Cerebellar nuclear complex (tissue), 1 donor: ENCODE measurements around the gene TMEM178B.
"Not testable (repeated sequence)": the region's sequence is repeated elsewhere in the genome, so short reads cannot be mapped to it uniquely, and the experiment has no call there.

ENCODE experiments used
- DNase-seq, 2 experiments: peaks; one replicate each; lab custom pipeline; 2025; lab: John Stamatoyannopoulos, UW

Gene TMEM178B

DNA sequence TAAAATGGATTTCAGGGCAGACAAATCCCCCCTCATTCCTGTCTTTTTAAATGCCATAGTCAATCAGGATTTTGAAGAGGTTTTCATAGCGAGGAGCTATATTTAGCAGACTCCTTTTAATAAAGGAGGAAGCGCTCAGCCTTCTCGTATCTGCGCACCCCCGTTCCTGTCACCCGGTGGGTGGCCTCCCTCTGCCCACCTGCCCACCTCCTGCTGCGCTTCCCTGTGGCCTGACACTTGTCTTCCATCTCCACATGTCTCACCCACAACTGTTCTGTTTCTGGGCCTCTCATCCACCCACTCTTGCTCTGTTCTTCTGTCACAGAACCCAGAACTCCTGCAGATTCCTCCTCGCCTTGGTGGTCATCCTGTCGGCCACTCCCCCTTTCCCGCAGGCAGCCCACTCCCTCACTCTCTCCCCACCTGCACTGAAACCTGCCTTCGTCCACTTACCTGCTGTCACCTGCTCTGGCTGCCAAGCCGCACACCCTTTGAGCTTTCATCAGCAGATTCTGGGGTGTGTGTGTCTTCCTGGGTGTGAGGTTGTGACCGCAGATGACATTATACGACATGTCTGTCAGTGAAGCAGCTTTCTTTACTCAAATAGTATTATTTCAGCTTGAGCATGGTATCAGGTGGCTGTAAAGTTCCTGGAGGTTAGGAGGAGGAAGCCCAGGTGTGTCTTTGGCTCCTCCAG lies 313.8 kb downstream of the TMEM178B start:
- DNase-seq = no peak

DNA sequence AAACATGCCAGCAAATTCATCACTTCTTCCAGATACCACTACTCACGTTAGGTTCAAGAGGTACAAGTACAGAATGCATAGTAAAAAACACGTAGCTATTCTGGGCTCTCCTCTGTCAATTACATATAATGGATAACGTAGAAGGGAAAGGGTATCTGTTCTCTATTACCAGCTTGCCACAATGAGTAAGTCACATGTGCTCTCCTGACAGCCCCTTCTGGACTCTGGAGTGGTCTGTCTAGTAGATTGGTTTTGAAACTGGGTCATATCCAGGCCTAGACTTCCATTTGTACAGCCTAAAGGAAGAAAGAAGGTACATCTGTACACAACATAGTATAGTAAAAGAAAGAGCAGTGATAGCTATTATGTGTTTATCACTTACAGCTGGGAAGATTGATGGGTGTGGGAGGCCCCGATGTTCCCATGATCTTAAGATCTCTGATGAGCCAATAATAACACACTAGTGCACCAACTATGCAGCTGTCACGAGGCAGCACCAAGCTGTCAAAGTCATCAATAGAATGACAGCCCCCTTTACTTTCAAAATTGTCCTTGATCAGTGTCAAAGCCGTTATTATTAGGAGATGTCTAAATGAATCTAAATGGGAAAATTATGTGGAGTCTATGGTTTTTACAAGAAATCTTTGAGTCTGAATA lies 315.4 kb downstream of the TMEM178B start:
- no peak for DNase-seq

DNA sequence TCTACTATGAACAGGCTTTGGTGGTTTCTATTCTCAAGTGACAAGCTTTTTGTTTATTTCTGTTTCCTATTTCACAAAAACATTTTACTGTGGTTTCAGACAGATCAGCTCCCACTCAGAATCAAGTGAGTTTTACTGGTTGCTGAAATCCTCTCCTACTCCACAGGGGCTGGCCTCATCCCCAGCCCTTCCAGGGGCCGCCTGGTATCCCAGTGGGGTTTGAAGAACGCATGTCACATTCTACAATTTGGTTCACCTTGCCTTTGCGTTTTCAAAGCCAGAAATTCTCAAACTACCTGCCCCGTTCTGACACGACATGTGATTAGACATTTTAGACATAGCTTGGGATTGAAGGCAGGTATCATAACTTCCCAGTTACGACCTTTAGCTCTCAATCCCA lies 316.5 kb downstream of the TMEM178B start:
- DNase-seq = no peak

DNA sequence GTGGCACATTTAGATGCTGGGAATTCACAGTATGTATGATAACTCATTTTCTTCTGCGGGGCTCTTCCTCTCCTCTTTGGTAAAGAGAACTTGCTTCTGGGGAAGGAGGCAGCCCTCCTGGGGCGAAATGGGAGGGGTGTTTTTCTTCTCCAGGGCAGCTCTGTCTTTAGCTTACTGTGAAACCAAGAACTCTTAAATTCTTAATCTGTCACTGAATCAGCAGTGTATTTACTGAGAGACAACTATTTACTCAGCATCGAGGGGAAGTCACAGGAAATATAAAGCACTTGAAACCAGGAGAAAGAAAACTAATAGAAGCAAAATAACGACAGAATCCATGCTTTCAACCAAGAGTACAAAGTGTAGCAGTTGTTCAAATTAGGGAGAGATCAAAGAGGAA lies 319.2 kb downstream of the TMEM178B start:
- no peak for DNase-seq

DNA sequence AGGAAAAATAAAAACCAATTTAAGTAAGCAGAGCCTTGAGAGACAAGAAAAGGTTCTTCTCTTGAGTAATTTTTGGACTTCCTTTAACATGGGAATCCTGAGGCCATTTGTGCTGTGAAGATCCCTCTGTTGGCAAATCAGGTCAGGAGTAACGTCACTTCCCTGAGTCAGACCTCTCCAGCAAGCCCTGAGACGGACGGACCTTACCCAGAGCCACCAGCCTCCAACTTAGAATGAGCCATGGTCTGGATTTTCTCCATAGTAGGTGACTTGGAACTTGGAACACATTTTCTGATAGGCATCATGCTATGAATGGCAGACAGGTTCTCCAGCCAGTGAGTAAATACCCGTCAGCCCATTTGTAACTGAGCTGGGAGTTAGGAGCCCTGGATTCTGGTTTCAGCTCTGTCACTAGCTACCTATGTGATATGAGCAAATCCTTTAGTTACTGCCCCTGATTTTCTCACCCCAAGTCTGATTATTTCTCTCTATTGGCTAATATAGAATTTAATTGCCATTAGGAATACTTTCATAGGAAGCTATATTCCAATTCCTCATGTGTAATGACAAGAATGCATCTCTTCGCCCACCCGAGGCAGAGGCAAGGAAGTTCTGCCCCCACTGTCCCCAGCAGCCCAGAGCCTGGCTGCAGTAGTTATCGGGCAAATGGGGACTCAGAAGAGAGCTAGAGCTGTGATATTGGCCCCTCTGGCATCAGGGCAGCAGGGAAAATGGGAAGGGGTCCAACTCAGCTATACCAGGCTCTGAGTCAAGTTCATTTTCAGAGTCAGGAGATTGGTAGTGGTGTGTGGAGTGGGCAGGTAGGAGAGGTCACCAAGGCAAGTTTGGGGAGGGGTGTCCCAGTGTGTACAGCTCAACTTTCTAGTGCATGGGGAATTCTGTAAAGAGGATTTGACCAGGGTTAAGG lies 323.6 kb downstream of the TMEM178B start:
- no peak for DNase-seq

DNA sequence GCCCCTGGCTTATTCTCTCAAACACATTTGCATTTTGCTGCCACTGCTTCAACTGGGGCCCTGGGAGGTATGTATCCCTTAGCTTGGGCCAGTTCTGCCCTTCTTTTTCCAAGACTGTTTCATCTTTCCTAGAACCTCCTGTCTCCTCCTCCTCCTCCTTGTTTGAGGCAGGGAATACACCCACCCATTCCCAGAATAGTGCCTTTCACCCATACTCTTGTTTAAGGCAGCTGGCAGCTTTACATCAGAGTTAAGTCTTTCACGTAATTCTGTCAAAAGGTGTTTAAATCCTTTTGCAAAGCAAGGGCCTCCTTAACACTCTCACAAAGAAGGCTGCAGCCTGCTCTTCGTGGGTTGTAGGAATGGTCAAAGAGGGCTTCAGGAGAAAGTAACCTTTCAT lies 326.5 kb downstream of the TMEM178B start:
- DNase-seq = no peak

DNA sequence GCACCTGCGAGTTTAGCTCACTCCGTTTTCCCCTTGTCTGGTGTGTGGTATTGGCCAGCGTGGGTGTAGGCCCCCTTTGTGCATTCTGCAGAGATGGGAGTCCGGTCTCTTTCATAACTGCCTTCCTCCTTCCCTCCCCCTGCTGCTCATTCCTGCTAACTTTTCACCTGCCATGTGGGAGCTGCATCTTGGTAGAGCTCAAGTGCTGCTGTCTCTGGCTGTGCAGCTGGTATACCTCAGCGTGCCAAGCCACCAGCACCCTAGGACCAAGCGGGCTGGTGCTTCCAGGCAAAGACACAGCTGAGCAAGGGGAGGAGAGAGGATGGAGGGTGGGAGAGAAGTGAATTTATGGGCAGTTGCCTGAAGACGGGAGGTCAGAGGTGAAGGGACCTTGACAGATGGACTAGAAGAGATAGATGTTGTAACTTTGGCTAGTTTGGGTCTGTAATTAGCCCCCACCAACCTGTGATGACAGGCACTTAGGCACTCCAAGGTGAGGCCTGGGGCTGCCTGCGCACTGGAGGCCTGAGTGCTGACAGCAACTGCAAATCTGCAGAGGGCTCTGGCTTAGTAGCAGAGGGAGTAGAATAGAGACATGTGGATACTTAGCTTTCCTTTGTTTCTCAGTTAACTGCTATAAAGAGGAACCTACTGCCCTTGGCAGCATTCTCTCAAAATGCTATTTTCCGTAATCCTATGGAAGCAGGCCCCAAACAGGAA lies 328.6 kb downstream of the TMEM178B start:
- no peak for DNase-seq

DNA sequence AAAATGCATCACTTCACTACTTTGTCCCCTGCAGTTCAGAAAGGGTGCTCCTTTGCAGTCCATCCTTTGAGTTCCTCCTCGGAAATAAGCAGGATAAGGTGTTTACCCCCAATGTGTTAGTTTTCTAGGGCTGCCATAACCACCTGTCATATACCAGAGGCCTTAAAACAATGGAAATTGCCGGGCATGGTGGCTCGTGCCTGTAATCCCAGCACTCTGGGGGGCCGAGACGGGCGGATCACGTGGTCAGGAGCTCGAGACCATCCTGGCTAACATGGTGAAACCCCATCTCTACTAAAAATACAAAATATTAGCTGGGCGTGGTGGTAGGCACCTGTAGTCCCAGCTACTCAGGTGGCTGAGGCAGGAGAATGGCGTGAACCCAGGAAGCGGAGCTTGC lies 330.0 kb downstream of the TMEM178B start:
- DNase-seq = not testable (repeated sequence)

DNA sequence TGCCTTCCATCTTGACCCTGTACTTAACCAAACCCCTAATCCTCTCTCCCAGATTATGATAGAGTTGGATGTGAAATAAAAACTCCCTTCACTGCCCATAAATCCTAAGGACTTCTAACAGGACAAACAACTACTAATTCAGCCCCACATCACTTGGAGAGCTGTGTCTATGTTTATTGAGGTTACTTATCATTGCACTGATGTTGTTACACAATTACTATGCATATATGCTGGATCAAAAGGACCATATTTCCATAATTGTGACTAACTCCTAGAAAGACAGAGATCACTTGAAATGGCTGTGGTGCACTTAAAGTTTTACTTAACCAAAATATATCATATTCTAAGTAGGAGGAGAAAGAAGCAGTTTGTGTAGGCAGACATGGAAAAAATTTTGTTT lies 332.5 kb downstream of the TMEM178B start:
- no peak for DNase-seq

DNA sequence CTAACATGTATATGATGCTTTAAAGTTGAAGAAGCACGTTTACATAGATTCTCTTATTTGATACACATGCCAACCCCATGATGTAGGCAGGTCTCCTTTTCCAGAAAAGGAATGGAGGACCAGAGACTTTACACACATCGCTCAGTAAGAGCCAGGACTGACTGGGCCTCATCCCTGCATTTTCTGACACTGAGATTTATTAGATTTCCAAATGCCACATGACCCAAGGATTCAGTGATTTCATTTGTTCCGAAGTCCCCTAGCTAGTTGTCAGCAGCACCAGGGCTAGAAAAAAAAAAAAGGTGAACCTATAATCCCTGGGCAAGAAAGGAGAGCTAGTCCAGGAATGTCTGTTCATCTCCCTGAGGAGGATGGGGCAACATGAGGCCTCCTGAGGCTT lies 334.0 kb downstream of the TMEM178B start:
- DNase-seq = no peak

DNA sequence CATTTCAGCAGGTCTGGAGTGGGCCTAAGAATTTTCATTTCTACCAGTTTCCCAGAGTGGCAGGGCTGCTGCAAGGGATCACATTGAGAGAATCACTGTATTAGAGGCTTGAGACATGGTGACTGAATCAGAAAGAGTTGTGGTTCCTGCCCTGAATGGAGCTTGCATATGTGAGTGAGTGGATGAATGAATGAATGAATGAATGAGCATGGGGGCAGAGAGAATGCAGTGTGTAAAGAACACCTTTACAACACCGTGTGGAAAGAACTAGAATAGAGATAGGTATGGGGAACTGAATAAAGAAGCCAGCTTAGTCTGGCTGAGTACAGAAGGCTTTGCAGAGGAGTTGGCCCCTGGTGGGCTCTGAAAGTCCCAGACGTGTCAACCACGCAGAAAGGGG lies 334.6 kb downstream of the TMEM178B start:
- DNase-seq = no peak

DNA sequence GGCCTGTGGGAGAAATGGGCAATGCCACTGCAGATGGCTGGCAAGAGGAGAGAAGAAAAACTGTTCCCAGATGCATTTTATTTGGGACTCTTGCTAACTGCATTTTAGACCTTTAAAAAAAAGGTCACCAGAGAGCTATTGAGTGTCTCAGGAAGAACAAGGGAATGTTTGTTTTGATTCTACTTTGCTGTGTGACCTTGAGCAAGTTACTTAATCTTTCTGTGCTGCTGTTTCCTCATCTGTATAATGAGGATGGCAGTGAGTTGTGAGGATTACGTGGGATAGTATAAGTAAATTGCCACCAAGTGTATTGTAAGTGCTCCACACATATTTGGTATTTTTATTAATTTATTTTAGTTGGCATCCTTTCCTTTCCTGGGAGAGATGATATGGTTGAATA lies 335.4 kb downstream of the TMEM178B start:
- DNase-seq = no peak

DNA sequence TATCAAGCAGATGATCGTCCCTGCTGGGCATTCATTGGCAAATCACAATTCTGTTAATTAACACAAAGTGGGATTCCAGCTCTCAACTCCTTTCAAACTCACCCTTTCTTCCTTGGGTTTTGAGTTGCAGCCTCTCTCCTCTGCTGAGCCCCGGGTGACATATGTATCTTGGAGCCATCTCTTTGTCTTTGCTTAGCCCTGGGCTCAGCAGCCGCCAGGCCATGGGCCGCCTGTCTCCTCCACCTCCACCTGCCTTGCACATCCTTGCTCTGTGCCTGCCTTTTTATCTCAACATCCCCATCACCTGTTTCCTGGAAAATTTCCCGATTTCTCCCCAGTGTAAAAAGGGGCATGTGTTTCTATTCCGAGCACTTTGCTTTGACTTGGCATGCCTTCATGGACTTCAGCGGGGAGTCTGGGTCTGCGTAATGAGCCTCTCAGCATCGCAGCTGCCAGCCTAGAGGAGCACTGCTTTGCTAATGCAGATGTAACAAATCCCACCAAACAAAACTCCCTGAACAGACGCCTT lies 336.0 kb downstream of the TMEM178B start:
- DNase-seq = no peak

DNA sequence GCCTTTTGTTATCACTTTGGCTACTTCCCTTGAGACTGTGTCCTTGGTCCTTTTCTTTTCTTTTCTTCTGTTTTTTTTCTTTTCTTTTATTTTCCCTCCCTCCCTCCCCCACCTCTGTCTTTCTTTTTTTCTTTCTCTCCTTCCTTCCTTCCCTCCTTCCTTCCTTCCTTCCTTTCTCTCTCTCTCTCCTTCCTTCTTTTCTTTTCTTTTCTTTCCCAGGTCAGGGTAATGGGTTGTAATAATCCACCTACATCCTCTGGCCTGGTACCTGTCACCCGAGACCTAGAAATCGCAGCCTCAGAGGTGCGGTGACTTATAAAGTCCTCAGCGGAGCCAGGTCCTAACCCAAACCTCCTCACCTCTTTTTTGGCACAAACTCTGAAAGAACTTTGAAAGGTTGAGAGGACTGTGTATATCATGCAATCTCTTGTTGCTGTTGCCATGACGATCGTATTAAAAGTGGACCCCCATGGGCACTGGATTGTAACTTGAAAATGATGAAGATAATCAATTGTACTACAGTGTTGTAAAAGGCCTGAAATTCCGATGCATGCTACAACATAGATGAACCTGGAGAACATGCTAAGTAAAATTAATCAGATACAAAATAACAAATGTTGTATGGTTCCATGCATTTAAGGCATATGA lies 336.6 kb downstream of the TMEM178B start:
- no peak for DNase-seq

DNA sequence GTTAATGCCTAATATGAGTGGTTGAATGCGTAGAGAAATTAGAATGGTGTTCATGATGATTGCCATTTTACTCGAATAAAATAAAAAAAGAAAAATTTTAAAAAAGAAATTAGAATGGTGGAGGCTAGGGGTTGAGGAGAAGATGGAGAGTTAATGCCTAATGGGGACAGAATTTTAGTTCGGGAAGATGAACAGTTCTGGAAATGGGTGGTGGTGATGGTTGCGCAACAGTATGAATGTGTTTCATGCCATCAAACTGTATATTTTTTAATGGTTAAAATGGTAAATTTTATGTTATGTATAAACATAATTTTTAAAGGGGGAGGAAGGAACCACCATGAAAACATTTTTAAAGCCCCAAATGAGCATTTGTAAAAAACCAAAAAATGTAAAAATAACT lies 337.3 kb downstream of the TMEM178B start:
- no peak for DNase-seq

DNA sequence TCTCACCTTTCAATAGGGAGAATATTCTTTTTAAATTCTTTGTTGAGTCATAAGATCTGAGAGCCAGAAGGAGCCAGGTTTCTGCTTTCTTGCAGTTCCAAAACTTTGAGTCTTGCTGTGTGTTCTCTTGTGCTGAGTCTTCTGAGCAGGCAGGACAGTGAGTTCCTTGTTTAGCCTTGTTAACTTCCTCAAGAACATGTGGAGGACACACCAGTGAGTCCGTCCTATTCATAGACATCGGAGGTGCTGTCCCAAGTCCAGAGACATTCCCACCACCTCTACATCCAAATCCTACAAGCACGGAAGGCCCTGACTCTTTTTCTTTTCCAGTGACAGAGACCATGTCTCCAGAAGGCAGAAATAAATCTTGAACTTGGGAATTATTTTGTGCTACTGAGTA lies 342.1 kb downstream of the TMEM178B start:
- no peak for DNase-seq

DNA sequence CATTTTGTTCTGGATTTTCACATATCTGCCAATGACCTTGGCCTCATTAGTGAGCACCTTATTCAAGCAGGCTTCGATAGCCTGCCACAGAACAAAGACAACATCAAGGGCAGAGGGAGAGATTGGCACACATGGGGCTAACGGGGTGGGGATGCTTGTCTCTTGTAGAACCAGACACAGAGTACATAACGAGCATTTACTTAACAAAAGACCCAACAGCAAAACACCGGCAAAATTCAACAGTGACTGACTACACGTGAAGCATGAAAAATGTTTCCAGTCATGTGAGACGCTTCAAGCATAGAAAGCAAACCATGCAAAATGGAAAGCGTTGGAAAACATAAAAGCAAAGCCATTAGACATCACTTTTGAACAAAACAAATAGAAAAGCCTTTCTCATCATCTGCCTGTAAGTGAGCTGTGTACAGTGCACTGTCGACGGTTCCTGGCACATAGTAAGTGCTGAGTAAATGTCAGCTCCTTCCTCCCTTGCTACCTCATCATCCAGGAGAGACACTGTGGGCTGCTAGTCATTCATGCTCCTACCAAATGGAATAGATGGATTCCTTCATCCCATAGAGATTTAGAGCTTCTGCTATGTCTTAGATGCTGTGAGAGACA lies 342.9 kb downstream of the TMEM178B start:
- DNase-seq = no peak

DNA sequence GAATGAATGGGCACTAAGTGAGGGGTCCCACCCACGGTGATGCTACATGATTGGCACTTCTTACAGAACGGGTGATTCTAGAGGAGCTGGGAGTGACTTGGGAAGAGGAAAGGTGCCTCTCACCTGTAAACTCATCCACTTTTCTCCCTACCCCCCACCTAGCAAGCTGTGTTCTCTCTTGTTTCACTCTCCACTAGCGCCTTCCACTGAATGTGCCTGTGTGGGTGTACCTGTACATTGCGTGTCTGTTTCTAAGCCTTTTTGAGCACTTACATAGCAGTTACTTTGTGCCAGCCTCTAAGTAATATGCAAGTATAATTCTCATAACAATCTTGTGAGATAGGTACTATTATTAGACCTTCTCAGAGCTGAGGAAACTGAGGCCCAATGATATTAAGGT lies 343.6 kb downstream of the TMEM178B start:
- no peak for DNase-seq

DNA sequence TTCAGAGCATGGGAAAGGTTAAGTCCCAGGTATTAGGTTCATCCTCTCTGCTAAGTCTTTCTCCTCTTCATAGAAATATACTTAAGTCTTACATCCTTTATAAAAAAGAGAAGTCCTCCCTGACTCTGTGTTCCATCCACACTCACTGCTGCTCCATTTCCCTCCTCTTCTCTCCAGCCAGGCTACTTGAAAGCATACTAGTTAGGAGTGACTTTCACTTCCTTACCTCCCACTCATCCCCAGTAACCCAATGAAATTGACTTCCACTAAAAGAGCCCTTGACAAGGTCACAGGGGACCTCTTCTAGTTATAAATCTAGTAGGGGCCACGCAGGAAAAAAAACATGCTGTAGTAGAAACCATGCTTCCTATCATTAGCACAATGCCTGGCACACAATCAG lies 344.2 kb downstream of the TMEM178B start:
- DNase-seq = no peak

DNA sequence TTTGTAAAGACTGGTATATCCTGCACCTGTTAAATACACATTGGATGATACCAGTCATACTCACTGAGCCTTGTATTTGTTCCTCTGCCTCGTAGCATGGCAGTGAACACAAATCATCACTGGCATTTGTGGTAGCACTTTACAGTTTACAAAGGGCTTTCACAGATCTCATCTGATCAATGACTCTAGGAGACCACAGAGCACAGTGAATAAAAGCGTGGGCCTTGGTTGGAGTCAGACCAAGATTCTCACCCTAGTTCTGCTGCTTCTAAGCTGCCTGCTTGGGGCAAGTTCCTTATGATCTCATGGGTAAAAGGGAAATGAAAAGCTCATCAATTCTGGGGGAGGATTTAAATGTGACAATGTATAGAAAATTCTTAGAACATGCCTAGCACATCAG lies 347.4 kb downstream of the TMEM178B start:
- no peak for DNase-seq

DNA sequence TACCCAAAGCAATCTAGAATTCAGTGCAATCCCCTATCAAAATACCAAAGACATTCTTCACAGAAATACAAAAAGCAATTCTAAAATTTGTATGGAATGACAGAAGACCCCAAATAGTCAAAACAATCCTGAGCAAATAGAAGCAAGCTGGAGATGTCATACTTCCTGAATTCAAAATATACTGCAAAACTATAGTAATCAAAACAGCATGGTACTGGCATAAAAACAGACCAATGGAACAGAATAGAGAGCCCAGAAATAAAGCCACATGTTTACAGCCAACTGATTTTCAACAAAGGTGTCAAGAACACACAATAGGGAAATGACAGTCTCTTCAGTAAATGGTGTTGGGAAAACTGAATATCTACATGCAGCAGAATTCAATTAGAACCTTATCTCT lies 353.3 kb downstream of the TMEM178B start:
- DNase-seq = no peak
